UCSD-AML1 (cell line): ENCODE data around the gene ATP4B.

ENCODE experiments used
- DNase-seq: peaks from one replicate; lab custom pipeline; 2025; ENCODE audit not compliant: unreplicated experiment; lab: John Stamatoyannopoulos, UW

ATP4B gene

DNA sequence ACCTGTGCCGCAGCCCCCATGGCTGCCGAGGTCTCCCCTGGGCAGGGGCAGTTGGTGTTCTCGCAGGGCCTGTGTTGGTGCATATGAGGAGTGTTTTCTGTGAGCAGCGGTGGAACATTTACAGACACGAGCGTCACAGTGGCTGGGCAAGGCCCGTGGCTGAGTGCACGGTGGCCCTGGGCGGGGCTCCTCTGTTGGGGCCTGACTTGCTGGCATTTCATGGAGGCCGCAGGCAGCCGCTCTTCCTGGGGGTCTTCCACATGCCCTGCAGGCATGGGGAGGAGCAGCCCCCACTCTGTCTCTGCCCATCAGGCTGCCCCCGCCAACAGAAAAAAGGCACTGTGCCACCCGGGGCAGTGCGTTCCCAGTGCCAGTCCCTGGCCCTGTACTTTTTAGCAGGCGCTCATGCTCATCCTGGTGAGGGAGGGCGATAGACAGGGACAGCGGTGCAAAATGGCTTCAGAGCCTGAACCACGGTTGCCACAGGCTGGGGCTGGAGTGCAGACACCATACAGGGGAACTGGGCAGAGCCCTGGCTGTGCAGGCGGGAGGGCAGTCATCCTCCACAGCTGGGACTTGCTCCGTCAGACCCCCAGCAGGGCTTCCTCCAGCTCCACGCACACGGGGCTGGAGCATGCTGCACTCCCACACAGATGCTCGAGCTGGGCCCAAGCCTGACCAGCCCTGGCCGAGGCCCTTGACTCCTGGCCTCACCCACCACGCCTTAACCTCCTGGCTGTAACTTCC, 49.9 kb downstream of the ATP4B start:
- no peak for DNase-seq

DNA sequence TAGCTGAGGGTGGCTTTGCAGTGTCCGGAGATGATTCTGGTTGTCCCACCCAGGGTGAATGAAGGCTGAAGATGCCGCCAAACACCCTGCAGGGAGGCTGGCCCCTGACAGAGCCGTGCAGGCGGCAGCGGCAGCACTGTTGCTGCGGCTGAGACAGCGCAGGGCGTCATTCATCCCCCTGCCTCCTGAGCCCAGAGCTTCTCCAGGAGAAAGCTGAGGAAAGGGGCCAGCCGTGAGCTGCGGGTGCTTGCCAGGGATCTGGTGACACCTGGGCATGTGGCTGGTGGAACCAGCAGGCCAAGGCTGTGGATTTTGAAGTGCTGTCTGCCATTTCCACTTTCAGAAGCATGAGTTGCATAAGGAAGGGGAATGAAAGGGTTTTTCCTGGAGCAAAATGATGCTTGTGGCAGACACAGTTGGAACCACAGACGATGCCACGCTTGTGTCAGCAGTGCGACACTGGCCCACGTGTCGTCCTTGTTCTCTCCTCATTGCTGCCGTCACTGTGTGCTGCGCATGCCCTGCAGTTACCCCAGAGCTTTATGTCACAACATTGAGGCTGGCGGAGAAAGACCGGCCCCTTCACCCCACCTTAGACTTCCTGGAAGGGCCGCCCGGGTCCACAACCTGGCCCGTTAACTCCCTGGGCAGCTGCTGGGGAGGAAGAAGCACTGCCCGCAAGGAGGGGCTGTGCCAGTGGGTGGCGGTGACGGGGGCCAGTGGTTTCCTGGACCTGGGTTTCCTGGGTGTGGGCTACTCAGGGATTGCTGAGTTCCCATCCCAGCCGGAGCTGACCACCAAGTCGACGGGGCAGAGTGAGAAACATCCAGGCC, 50.7 kb downstream of the ATP4B start:
- no peak for DNase-seq

- DNase-seq: no peak
These were observed 52.0 kb downstream of the ATP4B start for GRCh38 chr13:113605866-113606438.

DNA sequence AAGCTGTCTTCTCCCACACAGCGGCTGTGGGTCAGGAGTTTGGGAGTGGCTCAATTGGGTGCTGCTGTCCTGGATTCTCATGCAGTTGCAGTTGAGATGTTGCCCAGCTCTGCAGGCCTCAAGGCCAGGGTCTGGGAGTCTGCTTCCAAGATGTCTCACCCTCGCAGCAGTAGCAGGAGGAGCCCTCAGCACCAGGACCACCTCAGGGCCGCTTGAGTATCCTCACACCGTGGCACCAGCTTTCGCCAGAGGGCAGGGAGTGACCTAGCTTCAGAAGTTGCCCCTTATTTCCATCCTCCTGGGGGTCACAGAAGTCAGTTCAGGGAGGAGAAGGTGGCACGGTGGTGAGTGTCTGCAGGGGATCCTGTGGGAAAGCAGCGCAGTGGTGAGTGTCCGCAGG, 52.5 kb downstream of the ATP4B start:
- no peak for DNase-seq

DNA sequence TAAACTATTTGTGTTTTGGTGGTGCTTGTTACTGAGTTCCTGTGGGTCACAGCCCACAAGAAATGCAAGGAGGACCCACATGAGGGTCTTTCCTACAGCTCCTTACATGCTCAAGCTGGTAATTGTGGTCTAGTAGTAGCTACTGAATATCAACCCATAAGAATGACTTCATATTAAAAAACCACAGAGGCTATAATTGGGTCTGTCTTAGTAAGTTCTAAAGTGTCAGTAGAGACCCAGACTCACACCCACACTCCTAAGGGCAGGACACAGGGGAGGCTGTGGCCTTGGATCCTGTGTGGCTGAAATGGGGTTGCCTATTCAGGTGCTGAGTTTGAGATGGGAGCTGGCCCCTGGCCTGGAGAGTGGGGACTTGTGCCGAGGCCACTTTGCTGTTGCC, 53.8 kb downstream of the ATP4B start:
- no peak for DNase-seq

DNA sequence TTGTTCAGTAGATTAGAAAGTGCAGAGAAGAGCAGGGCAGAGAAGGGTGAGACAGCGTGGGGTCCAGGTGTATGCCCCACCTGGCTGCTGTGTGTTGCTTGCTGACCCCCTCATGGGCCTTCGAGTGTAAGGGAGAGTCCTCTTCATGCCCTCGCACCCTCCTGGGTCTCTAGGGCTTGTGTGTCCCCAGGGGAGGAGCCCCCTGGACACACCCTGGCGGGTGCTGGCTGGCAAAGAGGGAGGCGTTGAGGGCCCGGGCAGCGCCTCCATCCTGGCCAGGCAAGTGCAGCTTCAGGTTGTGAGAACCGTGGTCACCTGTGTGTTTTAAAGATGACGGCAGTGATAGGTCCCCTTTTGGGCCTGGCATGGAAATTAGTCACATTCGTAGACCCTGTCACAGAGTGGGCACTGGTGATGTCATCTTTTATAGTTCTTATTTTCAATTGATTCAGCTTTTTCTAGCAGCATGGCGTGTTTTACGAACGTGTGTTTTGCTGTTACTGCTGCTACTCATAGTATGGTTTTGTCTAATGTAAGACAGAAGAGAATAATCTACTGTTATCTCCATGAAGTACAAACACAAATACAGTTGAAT, 54.8 kb downstream of the ATP4B start:
- no peak for DNase-seq

DNA sequence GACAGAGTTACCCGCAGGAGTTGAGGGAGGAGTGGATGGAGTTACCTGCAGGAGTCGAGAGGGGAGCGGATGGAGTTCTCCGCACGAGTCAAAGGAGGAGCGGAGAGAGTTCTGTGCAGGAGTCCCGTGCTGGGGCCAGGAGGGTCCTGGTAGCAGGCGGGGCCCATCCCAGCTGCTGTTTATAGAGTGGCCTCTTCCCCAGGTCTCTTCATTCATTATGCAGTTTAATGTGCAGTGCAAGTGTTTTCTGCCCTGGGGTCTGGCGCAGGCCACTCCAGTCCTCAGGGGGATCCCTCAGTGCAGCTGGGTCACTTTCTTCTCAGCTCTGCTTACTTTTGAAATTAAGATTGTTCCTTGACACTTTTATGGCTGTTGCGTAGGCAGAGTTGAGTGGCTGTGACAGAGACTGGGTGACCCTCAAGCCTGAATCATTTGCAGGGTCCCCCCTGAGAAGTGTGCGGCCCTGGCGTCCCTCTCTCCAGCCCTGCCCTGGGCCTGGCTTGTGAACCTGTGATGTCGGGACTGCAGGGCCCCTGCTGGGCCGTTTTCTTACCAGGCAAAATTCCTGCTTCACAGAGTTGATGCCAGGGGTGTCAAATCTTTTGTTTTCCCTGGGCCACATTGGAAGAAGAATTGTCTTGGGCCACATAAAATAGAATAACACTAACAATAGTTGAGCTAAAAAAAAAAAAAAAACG, 55.6 kb downstream of the ATP4B start:
- DNase-seq: no peak

DNA sequence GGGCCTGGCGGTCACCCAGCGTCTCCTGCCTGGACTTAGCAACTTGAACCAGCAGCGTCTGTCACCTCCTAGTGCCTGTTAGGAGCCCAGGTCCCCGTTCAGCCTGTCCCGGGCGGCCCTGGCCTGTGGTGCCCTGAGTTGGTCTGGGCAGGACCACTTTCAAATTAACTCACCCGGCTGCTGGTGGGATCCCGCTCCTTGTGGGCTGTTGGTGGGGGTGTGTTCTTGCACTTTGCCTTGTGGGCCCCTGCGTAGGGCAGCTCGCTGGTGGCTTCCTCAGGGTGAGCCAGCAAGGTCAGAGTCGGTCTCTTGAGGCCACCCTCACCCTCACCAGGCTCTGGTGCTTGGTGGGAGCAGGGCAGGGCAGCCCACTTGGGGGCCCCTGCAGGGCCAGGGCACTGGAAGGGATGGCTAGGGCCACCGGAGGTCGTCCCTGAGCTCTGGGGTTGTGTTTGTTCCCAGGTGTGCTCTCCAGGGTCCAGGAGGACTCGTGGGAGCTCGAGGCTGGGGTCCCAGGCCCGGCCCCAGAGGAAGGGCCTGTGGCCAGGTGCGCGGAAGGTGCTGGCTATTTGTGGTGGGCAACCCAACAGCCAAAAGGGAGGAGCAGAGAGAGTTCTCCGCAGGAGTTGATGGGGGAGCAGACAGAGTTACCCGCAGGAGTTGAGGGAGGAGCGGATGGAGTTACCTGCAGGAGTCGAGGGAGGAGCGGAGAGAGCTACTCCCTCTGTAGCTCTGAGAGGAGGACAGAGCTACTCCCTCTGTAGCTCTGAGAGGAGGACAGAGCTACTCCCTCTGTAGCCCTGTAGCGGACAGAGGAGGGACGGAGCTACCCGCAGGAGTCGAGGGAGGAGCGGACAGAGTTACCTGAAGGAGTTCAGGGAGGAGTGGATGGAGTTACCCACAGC, 56.6 kb downstream of the ATP4B start:
- DNase-seq: no peak

DNA sequence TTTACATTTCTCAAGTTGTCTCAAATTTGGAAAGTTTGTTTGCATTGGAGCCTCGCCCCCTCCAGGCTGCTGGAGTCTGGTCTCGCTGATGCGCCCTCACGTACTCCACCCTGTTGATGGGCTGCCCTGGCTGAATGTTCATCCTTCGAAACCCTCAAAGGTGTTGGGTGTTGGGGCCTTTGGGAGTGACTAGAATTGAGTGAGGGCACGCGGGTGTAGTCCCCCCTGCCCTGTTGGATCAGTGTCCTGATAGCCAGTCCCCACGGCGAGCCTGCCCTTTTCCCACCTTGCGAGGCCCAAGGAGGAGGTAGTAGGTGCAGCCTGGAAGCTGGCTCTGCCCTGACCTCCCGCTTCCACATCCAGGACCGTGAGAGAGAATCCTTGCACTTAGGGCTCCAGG, 58.6 kb downstream of the ATP4B start:
- DNase-seq: no peak
